ENCODE measurements around the gene CPB1.
"Not testable (repeated sequence)": the region's sequence is repeated elsewhere in the genome, so short reads cannot be mapped to it uniquely, and the experiment has no call there.

The CPB1 gene

DNA sequence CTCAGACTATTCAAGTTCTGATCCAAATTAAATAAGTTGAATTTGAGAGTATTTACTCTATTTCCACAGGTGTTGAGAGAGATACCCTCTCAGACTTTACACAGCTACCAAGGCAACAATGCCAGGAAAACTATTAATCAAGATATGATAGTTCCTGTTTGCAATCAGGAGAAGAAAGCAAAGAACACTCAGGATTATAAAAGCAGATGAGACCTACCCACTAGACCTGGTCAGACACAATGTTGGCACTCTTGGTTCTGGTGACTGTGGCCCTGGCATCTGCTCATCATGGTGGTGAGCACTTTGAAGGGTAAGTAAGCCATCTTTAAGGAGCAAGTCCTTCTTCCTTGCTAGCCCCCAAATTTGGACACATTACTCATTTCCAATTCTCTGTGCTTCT, at the start of gene CPB1:
CPB1 (plus strand) TSS at position 227 of the 400 bp plus-strand sequence; CDS start at position 240, 13 bp downstream.
- TF ChIP-seq, protein P1, sequence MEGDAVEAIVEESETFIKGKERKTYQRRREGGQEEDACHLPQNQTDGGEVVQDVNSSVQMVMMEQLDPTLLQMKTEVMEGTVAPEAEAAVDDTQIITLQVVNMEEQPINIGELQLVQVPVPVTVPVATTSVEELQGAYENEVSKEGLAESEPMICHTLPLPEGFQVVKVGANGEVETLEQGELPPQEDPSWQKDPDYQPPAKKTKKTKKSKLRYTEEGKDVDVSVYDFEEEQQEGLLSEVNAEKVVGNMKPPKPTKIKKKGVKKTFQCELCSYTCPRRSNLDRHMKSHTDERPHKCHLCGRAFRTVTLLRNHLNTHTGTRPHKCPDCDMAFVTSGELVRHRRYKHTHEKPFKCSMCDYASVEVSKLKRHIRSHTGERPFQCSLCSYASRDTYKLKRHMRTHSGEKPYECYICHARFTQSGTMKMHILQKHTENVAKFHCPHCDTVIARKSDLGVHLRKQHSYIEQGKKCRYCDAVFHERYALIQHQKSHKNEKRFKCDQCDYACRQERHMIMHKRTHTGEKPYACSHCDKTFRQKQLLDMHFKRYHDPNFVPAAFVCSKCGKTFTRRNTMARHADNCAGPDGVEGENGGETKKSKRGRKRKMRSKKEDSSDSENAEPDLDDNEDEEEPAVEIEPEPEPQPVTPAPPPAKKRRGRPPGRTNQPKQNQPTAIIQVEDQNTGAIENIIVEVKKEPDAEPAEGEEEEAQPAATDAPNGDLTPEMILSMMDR (IDR thresholded peaks at IDR 0.05; ENCODE audit: low read length, missing control alignments) = no peak
- no peak for DNase-seq (ENCODE audit: low read depth)
- no peak within 1 kb of the TSS for H3K4me3 ChIP-seq (replicated peaks; ENCODE audit: low read depth, low read length)

DNA sequence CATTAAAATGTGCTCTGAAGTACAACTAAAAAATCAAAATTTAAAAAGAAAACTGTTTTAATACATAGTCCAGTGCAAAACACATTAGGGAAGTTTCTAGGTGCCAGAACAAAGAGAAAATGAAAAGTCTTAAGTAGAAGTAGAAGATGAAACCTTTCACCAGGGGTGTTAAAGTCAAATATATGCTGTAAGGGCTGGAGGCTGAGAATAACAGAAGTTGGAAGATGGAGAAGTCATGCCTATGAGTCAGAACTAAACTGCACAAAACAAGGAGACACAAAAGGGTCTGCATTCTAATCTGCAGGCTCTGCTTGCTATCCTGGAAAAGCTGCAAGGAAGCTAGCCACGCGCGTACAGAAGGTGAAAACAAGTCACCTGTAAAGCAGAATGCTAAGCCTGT, 48.7 kb upstream of the CPB1 start:
- no peak for DNase-seq (ENCODE audit: low read depth)
- TF ChIP-seq, protein P1 (IDR thresholded peaks at IDR 0.05; ENCODE audit: low read length, missing control alignments) = no peak
- H3K4me3 ChIP-seq (replicated peaks; ENCODE audit: low read depth, low read length) = no peak overlapping the region

- not testable (repeated sequence) for H3K4me3 ChIP-seq (replicated peaks; ENCODE audit: low read depth, low read length); DNase-seq (ENCODE audit: low read depth)
Observed at GRCh38 chr3:148785026-148785425, 42.6 kb upstream of the CPB1 start.

GRCh38 chr3:148786159-148786558, 41.5 kb upstream of the CPB1 start:
- not testable (repeated sequence) for H3K4me3 ChIP-seq (replicated peaks; ENCODE audit: low read depth, low read length); DNase-seq (ENCODE audit: low read depth)

DNA sequence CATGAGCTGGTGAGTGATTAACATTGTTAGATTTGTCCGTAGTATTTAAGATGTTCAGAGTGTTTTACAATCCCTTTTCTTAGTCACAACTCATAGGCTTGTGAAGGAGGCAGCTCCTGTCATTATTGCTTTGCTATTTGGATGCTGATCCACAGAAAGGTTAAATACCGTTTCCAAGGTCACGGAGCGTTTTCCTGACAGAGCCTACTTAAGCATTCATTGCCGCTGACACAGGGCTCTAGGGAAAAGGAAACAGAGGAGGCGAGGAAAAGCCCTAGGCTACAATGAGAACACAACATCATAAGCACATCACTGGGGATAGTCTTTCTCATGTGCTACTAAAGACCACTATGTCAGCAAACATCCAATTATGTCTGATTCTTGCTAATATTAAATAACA, 38.5 kb upstream of the CPB1 start:
- H3K4me3 ChIP-seq (replicated peaks; ENCODE audit: low read depth, low read length) = no peak overlapping the region
- TF ChIP-seq, protein P1 (IDR thresholded peaks at IDR 0.05; ENCODE audit: low read length, missing control alignments) = no peak
- no peak for DNase-seq (ENCODE audit: low read depth)

DNA sequence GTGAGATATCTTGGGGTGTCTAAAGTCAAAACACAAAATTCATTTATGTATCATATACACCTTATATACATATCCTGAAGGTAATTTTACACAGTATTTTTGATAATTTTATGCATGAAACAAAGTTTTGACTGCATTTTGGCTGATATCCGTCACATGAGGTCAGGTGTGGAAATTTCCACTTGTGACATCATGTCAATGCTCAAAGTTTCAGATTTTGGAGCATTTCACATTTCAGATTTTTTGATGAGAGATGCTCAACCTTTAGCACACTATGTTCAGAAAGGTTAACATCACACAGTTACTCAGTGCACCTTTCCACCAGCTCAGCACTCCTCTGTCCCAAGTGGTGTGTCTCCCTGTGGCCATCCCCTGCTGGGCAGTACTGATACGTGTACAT, 37.7 kb upstream of the CPB1 start:
- TF ChIP-seq, protein P1 (IDR thresholded peaks at IDR 0.05; ENCODE audit: low read length, missing control alignments) = no peak
- DNase-seq (ENCODE audit: low read depth) = no peak
- H3K4me3 ChIP-seq (replicated peaks; ENCODE audit: low read depth, low read length) = no peak overlapping the region

GRCh38 chr3:148790370-148790769, 37.2 kb upstream of the CPB1 start:
- TF ChIP-seq, protein P1 (IDR thresholded peaks at IDR 0.05; ENCODE audit: low read length, missing control alignments) = no peak

GRCh38 chr3:148790851-148791735, 36.5 kb upstream of the CPB1 start:
- DNase-seq (ENCODE audit: low read depth) = peak; percentile 11
- TF ChIP-seq, protein P1 (IDR thresholded peaks at IDR 0.05; ENCODE audit: low read length, missing control alignments) = no peak
- H3K4me3 ChIP-seq (replicated peaks; ENCODE audit: low read depth, low read length) = no peak overlapping the region

More at GRCh38 chr3:148790370-148790769, 37.2 kb upstream of the CPB1 start:
- H3K4me3 ChIP-seq (replicated peaks; ENCODE audit: low read depth, low read length) = no peak overlapping the region
- no peak for DNase-seq (ENCODE audit: low read depth)
